COR-L47 (cell line): ENCODE data around the gene EFS.
"Not testable (repeated sequence)": the region's sequence is repeated elsewhere in the genome, so short reads cannot be mapped to it uniquely, and the experiment has no call there.

Source experiments
- DNase-seq: peaks from one replicate; lab custom pipeline; 2025; lab: John Stamatoyannopoulos, UW

Gene EFS

GRCh38 chr14:23365036-23365731 is at the start of gene EFS:
Gene EFS, minus strand, starts transcription at chr14:23365172. Its CDS starts 147 bp downstream, at chr14:23365025.
- no peak for DNase-seq

GRCh38 chr14:23414254-23414653 is 49.3 kb upstream of the EFS start:
- no peak for DNase-seq

- no peak for DNase-seq
Observed at GRCh38 chr14:23413681-23414080, 48.7 kb upstream of the EFS start.

GRCh38 chr14:23411563-23412525 is 46.9 kb upstream of the EFS start:
- DNase-seq = no peak

GRCh38 chr14:23409966-23410635 is 45.1 kb upstream of the EFS start:
- DNase-seq = no peak

GRCh38 chr14:23409475-23409874 is 44.5 kb upstream of the EFS start:
- DNase-seq = no peak

GRCh38 chr14:23408307-23408630 is 43.3 kb upstream of the EFS start:
- DNase-seq = no peak

- no peak for DNase-seq
Observed at GRCh38 chr14:23407516-23408306, 42.7 kb upstream of the EFS start, which contains the start of gene MYH6. Gene MYH6, minus strand, starts transcription at chr14:23408273. Its CDS starts 1,050 bp downstream, at chr14:23407223.

GRCh38 chr14:23406725-23407355 is 41.9 kb upstream of the EFS start:
- DNase-seq = no peak

GRCh38 chr14:23406244-23406643 is 41.3 kb upstream of the EFS start:
- DNase-seq = no peak

GRCh38 chr14:23405516-23406025 is 40.6 kb upstream of the EFS start:
- DNase-seq = no peak

GRCh38 chr14:23405096-23405495 is 40.1 kb upstream of the EFS start:
- no peak for DNase-seq

- no peak for DNase-seq
Observed at GRCh38 chr14:23404331-23404900, 39.4 kb upstream of the EFS start.

GRCh38 chr14:23403908-23404307 is 38.9 kb upstream of the EFS start:
- no peak for DNase-seq

GRCh38 chr14:23403139-23403438 is 38.1 kb upstream of the EFS start:
- DNase-seq = no peak

GRCh38 chr14:23402296-23403138 is 37.5 kb upstream of the EFS start:
- DNase-seq = no peak

GRCh38 chr14:23401291-23401690 is 36.3 kb upstream of the EFS start:
- DNase-seq = no peak

GRCh38 chr14:23400496-23401149 is 35.7 kb upstream of the EFS start:
- DNase-seq = not testable (repeated sequence)

GRCh38 chr14:23399591-23399990 is 34.6 kb upstream of the EFS start:
- DNase-seq = no peak
